Ovary (tissue), 3 donors: ENCODE data around the gene SHISA8.

Experiments
- POLR2A ChIP-seq: fragments of 450-650 bp; IDR thresholded peaks from one replicate; pipeline ENCODE4 v1.6.1; 2017; ENCODE audit warnings: antibody characterized with exemption, mild to moderate bottlenecking, moderate library complexity
- TF ChIP-seq, protein P1 (sequence below), 3 donors: fragments of 450-650 bp in 2 of 3; fragments of 200-600 bp in 1 of 3; IDR thresholded peaks; one replicate each; pipeline versions ENCODE4 v1.5.1 to v1.8.0; 2016 to 2022; ENCODE audit warnings: antibody characterized with exemption in 3 of 3, mild to moderate bottlenecking in 1 of 3
- donor health status: DM: no; HTN: no; CAD: no.

GRCh38 chr22:41935509-41935908 lies 20.6 kb upstream of the SHISA8 start:
- TF ChIP-seq POLR2A = no peak
- TF ChIP-seq, protein P1, sequence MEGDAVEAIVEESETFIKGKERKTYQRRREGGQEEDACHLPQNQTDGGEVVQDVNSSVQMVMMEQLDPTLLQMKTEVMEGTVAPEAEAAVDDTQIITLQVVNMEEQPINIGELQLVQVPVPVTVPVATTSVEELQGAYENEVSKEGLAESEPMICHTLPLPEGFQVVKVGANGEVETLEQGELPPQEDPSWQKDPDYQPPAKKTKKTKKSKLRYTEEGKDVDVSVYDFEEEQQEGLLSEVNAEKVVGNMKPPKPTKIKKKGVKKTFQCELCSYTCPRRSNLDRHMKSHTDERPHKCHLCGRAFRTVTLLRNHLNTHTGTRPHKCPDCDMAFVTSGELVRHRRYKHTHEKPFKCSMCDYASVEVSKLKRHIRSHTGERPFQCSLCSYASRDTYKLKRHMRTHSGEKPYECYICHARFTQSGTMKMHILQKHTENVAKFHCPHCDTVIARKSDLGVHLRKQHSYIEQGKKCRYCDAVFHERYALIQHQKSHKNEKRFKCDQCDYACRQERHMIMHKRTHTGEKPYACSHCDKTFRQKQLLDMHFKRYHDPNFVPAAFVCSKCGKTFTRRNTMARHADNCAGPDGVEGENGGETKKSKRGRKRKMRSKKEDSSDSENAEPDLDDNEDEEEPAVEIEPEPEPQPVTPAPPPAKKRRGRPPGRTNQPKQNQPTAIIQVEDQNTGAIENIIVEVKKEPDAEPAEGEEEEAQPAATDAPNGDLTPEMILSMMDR (IDR thresholded peaks at IDR 0.05) = no peak
